ENCODE measurements around the gene CNTN6. TPM values are rescaled to one million over a fixed set of nuclear protein-coding genes. Genes with fewer than 3 reads are reported as not detected.
A peak's percentile ranks its signal among the peaks of the same experiment; 100 is the strongest.

Gene CNTN6
- polyA plus RNA-seq, 1 donor (not counting 4 experiments of a cell fraction or from before 2014, with no cell fraction given), result not detected

GRCh38 chr3:1103525-1103924 lies 10.7 kb downstream of the CNTN6 start:
- DNase-seq (ENCODE audit: low read depth, low spot score) (no peak), FAIRE-seq (no peak)
- H3K36me3 ChIP-seq (ENCODE audit: control insufficient read depth in 2 of 2, extremely low read depth in 1 of 2, insufficient read depth in 2 of 2, low read length in 2 of 2), result no peaks in the 10 kb centered on the region
- no peaks in the 10 kb centered on the region for H3K9me1 ChIP-seq (ENCODE audit: control insufficient read depth, extremely low read depth, insufficient read depth, low read length)
- no peak overlapping the region for H3K4me3 ChIP-seq (ENCODE audit: control insufficient read depth in 2 of 3, extremely low read depth in 1 of 3, insufficient read depth in 2 of 3, low read depth in 1 of 3, low read length in 3 of 3)
- no peak overlapping the region for H2AFZ ChIP-seq (ENCODE audit: control insufficient read depth, low read length)
- no peaks in the 10 kb centered on the region for H3K79me2 ChIP-seq (ENCODE audit: control insufficient read depth, insufficient read depth, low read length)
- no peak overlapping the region for H3K27ac ChIP-seq (ENCODE audit: control insufficient read depth, insufficient read depth, low read length)
- dilution Hi-C loops (cut with MboI; ENCODE audit: extremely low pct_ligation_motif_present, low sequenced_read_pairs), result no loop called here
- no peak overlapping the region for H3K4me2 ChIP-seq (ENCODE audit: control insufficient read depth, extremely low read depth, insufficient read depth, low read depth, low read length)
- no peaks in the 10 kb centered on the region for H3K9me3 ChIP-seq (ENCODE audit: control insufficient read depth, low read depth, low read length)
- TF ChIP-seq EZH2 (IDR thresholded peaks at IDR 0.05; ENCODE audit: low read length) (no peak), CTCF (optimal IDR thresholded peaks at IDR 0.05 in 1 of 3, IDR thresholded peaks at IDR 0.05 in 1 of 3, conservative IDR thresholded peaks at IDR 0.05 in 1 of 3; ENCODE audit: extremely low read depth in 1 of 3, insufficient read depth in 2 of 3, low read length in 3 of 3) (no peak)
- no peak overlapping the region for H3K9ac ChIP-seq (ENCODE audit: control insufficient read depth, extremely low read depth, insufficient read depth, low read length)
- H4K20me1 ChIP-seq (ENCODE audit: control insufficient read depth, extremely low read depth, insufficient read depth, low read length), result no peaks in the 10 kb centered on the region
- no peaks in the 10 kb centered on the region for H3K27me3 ChIP-seq (ENCODE audit: control insufficient read depth, extremely low read depth, insufficient read depth, low read length)
- H3K4me1 ChIP-seq (ENCODE audit: control insufficient read depth, extremely low read depth, insufficient read depth, low read length), result no peaks in the 10 kb centered on the region

- DNase-seq (ENCODE audit: low read depth, low spot score), result peak; percentile 1
- Histone ChIP-seq H3K36me3 (ENCODE audit: control insufficient read depth in 2 of 2, extremely low read depth in 1 of 2, insufficient read depth in 2 of 2, low read length in 2 of 2) (no peaks in the 10 kb centered on the region), H3K4me2 (ENCODE audit: control insufficient read depth, extremely low read depth, insufficient read depth, low read depth, low read length) (peak overlapping the region; percentile 16), H3K27ac (ENCODE audit: control insufficient read depth, insufficient read depth, low read length) (no peak overlapping the region), H2AFZ (ENCODE audit: control insufficient read depth, low read length) (peak overlapping the region; percentile 42), H3K27me3 (ENCODE audit: control insufficient read depth, extremely low read depth, insufficient read depth, low read length) (no peaks in the 10 kb centered on the region), H3K4me3 (ENCODE audit: control insufficient read depth in 2 of 3, extremely low read depth in 1 of 3, insufficient read depth in 2 of 3, low read depth in 1 of 3, low read length in 3 of 3) (no peak overlapping the region), H3K79me2 (ENCODE audit: control insufficient read depth, insufficient read depth, low read length) (no peaks in the 10 kb centered on the region), H3K9me1 (ENCODE audit: control insufficient read depth, extremely low read depth, insufficient read depth, low read length) (no peaks in the 10 kb centered on the region), H3K9me3 (ENCODE audit: control insufficient read depth, low read depth, low read length) (no peaks in the 10 kb centered on the region), H4K20me1 (ENCODE audit: control insufficient read depth, extremely low read depth, insufficient read depth, low read length) (no peaks in the 10 kb centered on the region), H3K4me1 (ENCODE audit: control insufficient read depth, extremely low read depth, insufficient read depth, low read length) (peaks cover 5% of the 10 kb centered on the region), H3K9ac (ENCODE audit: control insufficient read depth, extremely low read depth, insufficient read depth, low read length) (no peak overlapping the region)
- dilution Hi-C loops (cut with MboI; ENCODE audit: extremely low pct_ligation_motif_present, low sequenced_read_pairs), result no loop called here
- FAIRE-seq, result peak; percentile 90
- TF ChIP-seq CTCF (optimal IDR thresholded peaks at IDR 0.05 in 1 of 3, IDR thresholded peaks at IDR 0.05 in 1 of 3, conservative IDR thresholded peaks at IDR 0.05 in 1 of 3; ENCODE audit: extremely low read depth in 1 of 3, insufficient read depth in 2 of 3, low read length in 3 of 3), result no peak
- no peak for TF ChIP-seq EZH2 (IDR thresholded peaks at IDR 0.05; ENCODE audit: low read length)
Measured at GRCh38 chr3:1117843-1118473, 25.1 kb downstream of the CNTN6 start.

Measured in keratinocyte (primary cell).